Measurements from ENCODE around the gene EYA2. TPM values are rescaled to one million over a fixed set of nuclear protein-coding genes. Genes with fewer than 3 reads are reported as not detected.

Gene EYA2
- total and polyA plus RNA-seq, 2 of the 4 experiments (the other 2 are of a cell fraction) = 2.3 to 5.4 TPM

GRCh38 chr20:47048054-47048453 is 153.4 kb downstream of the EYA2 start:
- TF ChIP-seq USF2 (IDR thresholded peaks at IDR 0.05; ENCODE audit: low read depth, low read length) (no peak), POLR2A (IDR thresholded peaks at IDR 0.05; ENCODE audit: low read depth, low read length) (no peak), CEBPB (IDR thresholded peaks at IDR 0.05; ENCODE audit: low read depth, low read length) (no peak), FOS (IDR thresholded peaks at IDR 0.05; ENCODE audit: low read depth, low read length) (no peak)
- H2BK20ac ChIP-seq (ENCODE audit: low read depth, low read length) = no peak overlapping the region
- no peaks in the 10 kb centered on the region for H3K79me1 ChIP-seq (ENCODE audit: low read depth in 1 of 2, low read length in 2 of 2)
- WGBS, 2 experiments (ENCODE audit: extremely low coverage in 2 of 2, insufficient read length in 1 of 2) = no CpG with 5 or more reads among the region's 5 CpGs
- no peak overlapping the region for H2BK15ac ChIP-seq (ENCODE audit: low read depth, low read length)
- no peak overlapping the region for H4K91ac ChIP-seq (ENCODE audit: insufficient read depth, low read depth, low read length)
- H4K5ac ChIP-seq (ENCODE audit: low read depth, low read length) = no peak overlapping the region
- no peak for DNase-seq
- dilution Hi-C loops (cut with HindIII; ENCODE audit: low sequenced_read_pairs, unreplicated experiment) (no loop called here), intact Hi-C loops (cut with micrococcal nuclease) (no loop called here), in situ Hi-C loops (cut with MboI; ENCODE audit: low sequenced_read_pairs) (no loop called here)
- H3K56ac ChIP-seq (ENCODE audit: extremely low read depth, insufficient read depth, low read length) = no peak overlapping the region
- no peak overlapping the region for H2BK5ac ChIP-seq (ENCODE audit: low read depth, low read length, poor library complexity, severe bottlenecking)
- no peaks in the 10 kb centered on the region for H4K20me1 ChIP-seq (ENCODE audit: insufficient read depth, low read length)
- no peak overlapping the region for H3K18ac ChIP-seq (ENCODE audit: low read depth, low read length)
- H3K4me2 ChIP-seq (ENCODE audit: low read depth, low read length) = no peak overlapping the region
- no peaks in the 10 kb centered on the region for H3K9me1 ChIP-seq (ENCODE audit: insufficient read depth, low read length)
- H2AK5ac ChIP-seq (ENCODE audit: low read depth, low read length) = no peak overlapping the region
- H3K9ac ChIP-seq (ENCODE audit: low read depth, low read length) = no peak overlapping the region
- no peaks in the 10 kb centered on the region for H3K27me3 ChIP-seq (ENCODE audit: control insufficient read depth, insufficient read depth, low read length)
- no peak overlapping the region for H2AFZ ChIP-seq (replicated peaks; ENCODE audit: low read length, poor library complexity)
- no TSS peak for BruUV-seq (replicated peaks)
- H4K8ac ChIP-seq (ENCODE audit: low read depth in 2 of 2, low read length in 2 of 2) = no peak overlapping the region
- H2BK120ac ChIP-seq (ENCODE audit: low read depth, low read length) = no peak overlapping the region
- H3K23ac ChIP-seq (ENCODE audit: low read depth, low read length) = no peak overlapping the region
- peaks cover 3% of the 10 kb centered on the region; the same call in 1 of the 2 replicates for H3K4me1 ChIP-seq (ENCODE audit: control insufficient read depth, insufficient read depth, low read length)
- H3K9me3 ChIP-seq (ENCODE audit: control insufficient read depth, insufficient read depth, low read length) = peaks cover 7% of the 10 kb centered on the region; the same call in 1 of the 2 replicates
- H3K36me3 ChIP-seq (ENCODE audit: control insufficient read depth, insufficient read depth, low read length) = no peaks in the 10 kb centered on the region
- no peak overlapping the region for H3K27ac ChIP-seq (ENCODE audit: insufficient read depth, low read length)
- ChIA-PET POLR2A (ENCODE audit: unreplicated experiment) (no interaction called here), CTCF (no interaction called here)
- ATAC-seq (ENCODE audit: low read depth) = no peak
- H3K14ac ChIP-seq (replicated peaks; ENCODE audit: low read depth, low read length) = no peak overlapping the region
- no peak overlapping the region for H2AK9ac ChIP-seq (replicated peaks; ENCODE audit: low read depth, low read length, poor library complexity)
- no peak overlapping the region for H3K4me3 ChIP-seq (ENCODE audit: insufficient read depth, low read depth, low read length)
- H3K4ac ChIP-seq (ENCODE audit: low read depth, low read length) = no peak overlapping the region

Measured in IMR-90 (cell line).